SK-N-SH treated with all-trans-retinoic acid at 6 μM for 48 hours (cell line): Measurements from ENCODE around the gene PTPRG.

Source experiments
- ATAC-seq: fragments of 200-7000 bp; cut with Tn5 transposase; 3 replicates; pipeline ENCODE4 v1.9.1; 2020; ENCODE audit warnings: mild to moderate bottlenecking, moderate library complexity
- ARNTL ChIP-seq: fragments of 450-650 bp; formaldehyde crosslinking; IDR thresholded peaks from 2 replicates; pipeline ENCODE4 v1.5.0; 2020; ENCODE audit warnings: low read depth, mild to moderate bottlenecking, moderate library complexity, borderline replicate concordance
- BACH2 ChIP-seq: fragments of 250-450 bp; sonication (Bioruptor Pico); IDR thresholded peaks from 2 replicates; pipeline ENCODE4 v1.9.0; 2021; ENCODE audit warnings: mild to moderate bottlenecking, borderline replicate concordance
- CSDC2 ChIP-seq: fragments of 250-450 bp; sonication (Bioruptor Pico); IDR thresholded peaks from 2 replicates; pipeline ENCODE4 v1.5.0; 2020; ENCODE audit warnings: mild to moderate bottlenecking, moderate library complexity
- ESRRG ChIP-seq: fragments of 250-450 bp; sonication (Bioruptor Pico); IDR thresholded peaks from 2 replicates; pipeline ENCODE4 v1.6.1; 2021; ENCODE audit warnings: mild to moderate bottlenecking
- GLIS3 ChIP-seq: fragments of 250-450 bp; sonication (Bioruptor Pico); IDR thresholded peaks from 2 replicates; pipeline ENCODE4 v1.5.0; 2020; ENCODE audit warnings: mild to moderate bottlenecking, moderate library complexity
- OSR1 ChIP-seq: fragments of 250-450 bp; sonication (Bioruptor Pico); IDR thresholded peaks from 2 replicates; pipeline ENCODE4 v1.8.0; 2022; ENCODE audit warnings: moderate library complexity, mild to moderate bottlenecking, inconsistent platforms
- PPARA ChIP-seq: fragments of 250-450 bp; sonication (Bioruptor Pico); IDR thresholded peaks from 2 replicates; pipeline ENCODE4 v1.5.0; 2020; ENCODE audit warnings: mild to moderate bottlenecking, borderline replicate concordance
- RARB ChIP-seq: fragments of 250-450 bp; sonication (Bioruptor Pico); IDR thresholded peaks from 2 replicates; pipeline ENCODE4 v1.8.0; 2021; ENCODE audit warnings: mild to moderate bottlenecking, moderate library complexity
- SNAI2 ChIP-seq: fragments of 250-450 bp; sonication (Bioruptor Pico); IDR thresholded peaks from 2 replicates; pipeline ENCODE4 v1.5.0; 2020; ENCODE audit warnings: mild to moderate bottlenecking, moderate library complexity
- TCF4 ChIP-seq: fragments of 250-450 bp; sonication (Bioruptor Pico); IDR thresholded peaks from 2 replicates; pipeline ENCODE4 v1.8.0; 2021; ENCODE audit warnings: mild to moderate bottlenecking, moderate library complexity, borderline replicate concordance
- TOX ChIP-seq: fragments of 250-450 bp; sonication (Bioruptor Pico); IDR thresholded peaks from 2 replicates; pipeline ENCODE4 v1.8.0; 2021; ENCODE audit warnings: mild to moderate bottlenecking, moderate library complexity, borderline replicate concordance
- ZC3H10 ChIP-seq: fragments of 250-450 bp; sonication (Bioruptor Pico); IDR thresholded peaks from 2 replicates; pipeline ENCODE4 v1.5.1; 2021; ENCODE audit warnings: mild to moderate bottlenecking, moderate library complexity
- ZFP3 ChIP-seq: fragments of 250-450 bp; sonication (Bioruptor Pico); IDR thresholded peaks from 2 replicates; pipeline ENCODE4 v1.5.0; 2020; ENCODE audit warnings: mild to moderate bottlenecking, moderate library complexity
- ZFP30 ChIP-seq: fragments of 450-650 bp; formaldehyde crosslinking; IDR thresholded peaks from 2 replicates; pipeline ENCODE4 v1.5.0; 2022; ENCODE audit warnings: mild to moderate bottlenecking, moderate library complexity
- ZNF565 ChIP-seq: fragments of 450-650 bp; formaldehyde crosslinking; conservative IDR thresholded peaks from 2 replicates; pipeline ENCODE4 v1.5.0; 2020; ENCODE audit warnings: low read depth, mild to moderate bottlenecking, moderate library complexity
- ZNF70 ChIP-seq: fragments of 450-650 bp; formaldehyde crosslinking; IDR thresholded peaks from 2 replicates; pipeline ENCODE4 v1.5.0; 2020; ENCODE audit warnings: mild to moderate bottlenecking, moderate library complexity
- TF ChIP-seq, protein P1 (sequence below): fragments of 250-450 bp; sonication (Bioruptor Pico); IDR thresholded peaks from 2 replicates; pipeline ENCODE4 v1.5.1; 2021; ENCODE audit warnings: mild to moderate bottlenecking, moderate library complexity
- TF ChIP-seq, protein P2 (sequence below): fragments of 250-450 bp; sonication (Bioruptor Pico); IDR thresholded peaks from 2 replicates; pipeline ENCODE4 v1.8.0; 2021; ENCODE audit warnings: low read depth, mild to moderate bottlenecking, moderate library complexity, borderline replicate concordance
- TF ChIP-seq, protein P3 (sequence below): fragments of 250-450 bp; sonication (Bioruptor Pico); IDR thresholded peaks from 2 replicates; pipeline ENCODE4 v1.5.0; 2020; ENCODE audit warnings: mild to moderate bottlenecking, moderate library complexity
- TF ChIP-seq, protein P4 (sequence below): fragments of 250-450 bp; sonication (Bioruptor Pico); IDR thresholded peaks from 2 replicates; pipeline ENCODE4 v1.8.0; 2020; ENCODE audit warnings: mild to moderate bottlenecking, moderate library complexity, borderline replicate concordance

PTPRG gene

DNA sequence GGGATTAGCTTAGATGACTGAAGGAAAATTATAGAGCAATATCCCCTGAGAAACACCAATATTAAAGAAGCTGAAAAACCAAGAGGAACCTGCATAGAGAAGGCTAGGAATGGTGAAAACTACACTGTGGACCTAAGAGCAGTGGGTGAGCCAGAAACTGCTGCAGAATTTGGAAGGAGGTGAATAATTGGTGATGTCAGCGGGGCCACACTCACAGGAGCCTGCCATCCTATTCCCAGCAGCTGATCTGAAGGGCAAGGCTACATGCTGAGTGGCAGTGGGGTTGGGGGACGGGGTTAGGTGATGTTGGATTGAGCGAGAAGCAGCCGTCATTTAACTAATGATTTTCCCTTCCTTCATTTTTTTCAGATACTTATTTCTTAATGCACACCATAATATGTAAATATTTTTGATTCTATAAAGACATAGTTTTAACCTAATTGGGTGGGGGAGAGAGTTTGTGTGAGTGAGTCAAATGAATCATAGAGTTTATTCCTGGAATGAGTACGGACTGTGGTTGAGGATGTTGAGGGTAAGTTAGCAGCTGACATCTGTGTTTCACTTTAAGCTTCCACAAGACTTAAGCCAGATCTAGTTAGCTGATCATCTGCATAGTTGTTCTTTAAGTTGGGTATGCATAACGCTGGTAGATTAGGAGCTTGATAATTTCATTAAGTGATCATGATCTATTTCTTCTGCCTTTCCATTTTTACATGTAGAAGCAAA lies 222.8 kb downstream of the PTPRG start:
- TF ChIP-seq, protein P1, sequence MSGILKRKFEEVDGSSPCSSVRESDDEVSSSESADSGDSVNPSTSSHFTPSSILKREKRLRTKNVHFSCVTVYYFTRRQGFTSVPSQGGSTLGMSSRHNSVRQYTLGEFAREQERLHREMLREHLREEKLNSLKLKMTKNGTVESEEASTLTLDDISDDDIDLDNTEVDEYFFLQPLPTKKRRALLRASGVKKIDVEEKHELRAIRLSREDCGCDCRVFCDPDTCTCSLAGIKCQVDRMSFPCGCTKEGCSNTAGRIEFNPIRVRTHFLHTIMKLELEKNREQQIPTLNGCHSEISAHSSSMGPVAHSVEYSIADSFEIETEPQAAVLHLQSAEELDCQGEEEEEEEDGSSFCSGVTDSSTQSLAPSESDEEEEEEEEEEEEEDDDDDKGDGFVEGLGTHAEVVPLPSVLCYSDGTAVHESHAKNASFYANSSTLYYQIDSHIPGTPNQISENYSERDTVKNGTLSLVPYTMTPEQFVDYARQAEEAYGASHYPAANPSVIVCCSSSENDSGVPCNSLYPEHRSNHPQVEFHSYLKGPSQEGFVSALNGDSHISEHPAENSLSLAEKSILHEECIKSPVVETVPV = no peak
- TF ChIP-seq ZNF70 (CRISPR knock-in tag) = no peak

DNA sequence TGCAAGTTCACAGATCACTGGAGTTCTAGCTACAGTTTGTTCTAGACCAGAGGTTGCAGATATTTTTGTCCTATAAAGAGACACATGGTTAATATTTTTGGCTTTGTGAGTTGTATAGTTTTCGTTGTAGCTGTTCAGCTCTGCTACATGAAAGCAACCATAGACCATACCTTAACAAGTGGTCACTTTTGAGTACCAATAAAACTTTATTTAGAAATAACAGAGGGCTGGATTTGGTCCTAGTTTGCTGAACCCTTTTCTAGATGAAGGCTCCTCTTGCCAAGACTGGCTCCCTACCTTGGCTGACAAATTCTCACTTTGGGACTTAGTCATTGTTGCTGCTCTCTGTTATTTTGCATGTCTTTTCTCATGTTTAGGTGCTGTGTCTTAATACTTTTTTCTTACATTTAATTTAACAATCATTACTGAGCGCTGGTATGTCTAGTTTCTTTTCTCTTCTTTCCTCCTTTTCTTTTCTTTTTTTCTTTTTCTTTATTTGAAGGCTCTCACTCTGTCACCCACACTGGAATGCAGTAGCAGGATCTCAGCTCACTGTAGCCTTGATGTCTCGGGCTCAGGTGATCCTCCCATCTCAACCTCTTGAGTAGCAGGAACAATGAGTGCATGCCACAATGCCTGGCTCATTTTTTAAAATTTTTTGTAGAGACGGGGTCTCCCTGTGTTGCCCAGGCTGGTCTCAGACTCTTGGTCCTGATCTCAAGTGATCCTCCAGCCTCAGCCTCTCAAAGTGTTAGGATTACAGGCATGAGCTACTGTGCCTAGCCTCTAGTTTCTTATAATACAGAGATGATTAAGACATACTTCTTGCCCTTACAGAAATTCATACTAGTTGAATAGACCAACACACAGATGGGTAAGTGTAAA lies 227.5 kb downstream of the PTPRG start:
- ATAC-seq = no peak
- TF ChIP-seq OSR1 (no peak), ZFP3 (CRISPR knock-in tag) (no peak), ZNF70 (CRISPR knock-in tag) (no peak), PPARA (CRISPR knock-in tag) (no peak), ZNF565 (no peak), ZFP30 (CRISPR knock-in tag) (no peak), GLIS3 (CRISPR knock-in tag) (no peak), SNAI2 (no peak), TOX (CRISPR knock-in tag) (no peak), ARNTL (no peak)
- TF ChIP-seq, protein P2, sequence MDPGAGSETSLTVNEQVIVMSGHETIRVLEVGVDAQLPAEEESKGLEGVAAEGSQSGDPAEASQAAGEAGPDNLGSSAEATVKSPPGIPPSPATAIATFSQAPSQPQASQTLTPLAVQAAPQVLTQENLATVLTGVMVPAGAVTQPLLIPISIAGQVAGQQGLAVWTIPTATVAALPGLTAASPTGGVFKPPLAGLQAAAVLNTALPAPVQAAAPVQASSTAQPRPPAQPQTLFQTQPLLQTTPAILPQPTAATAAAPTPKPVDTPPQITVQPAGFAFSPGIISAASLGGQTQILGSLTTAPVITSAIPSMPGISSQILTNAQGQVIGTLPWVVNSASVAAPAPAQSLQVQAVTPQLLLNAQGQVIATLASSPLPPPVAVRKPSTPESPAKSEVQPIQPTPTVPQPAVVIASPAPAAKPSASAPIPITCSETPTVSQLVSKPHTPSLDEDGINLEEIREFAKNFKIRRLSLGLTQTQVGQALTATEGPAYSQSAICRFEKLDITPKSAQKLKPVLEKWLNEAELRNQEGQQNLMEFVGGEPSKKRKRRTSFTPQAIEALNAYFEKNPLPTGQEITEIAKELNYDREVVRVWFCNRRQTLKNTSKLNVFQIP = no peak
- TF ChIP-seq, protein P1 = no peak

More for the DNA sequence above, 222.8 kb downstream of the PTPRG start:
- ATAC-seq = peak; percentile 81

- no peak for TF ChIP-seq ZNF70 (CRISPR knock-in tag)
- no peak for TF ChIP-seq ARNTL
- no peak for TF ChIP-seq PPARA (CRISPR knock-in tag)
- TF ChIP-seq RARB = no peak
- TF ChIP-seq, protein P3, sequence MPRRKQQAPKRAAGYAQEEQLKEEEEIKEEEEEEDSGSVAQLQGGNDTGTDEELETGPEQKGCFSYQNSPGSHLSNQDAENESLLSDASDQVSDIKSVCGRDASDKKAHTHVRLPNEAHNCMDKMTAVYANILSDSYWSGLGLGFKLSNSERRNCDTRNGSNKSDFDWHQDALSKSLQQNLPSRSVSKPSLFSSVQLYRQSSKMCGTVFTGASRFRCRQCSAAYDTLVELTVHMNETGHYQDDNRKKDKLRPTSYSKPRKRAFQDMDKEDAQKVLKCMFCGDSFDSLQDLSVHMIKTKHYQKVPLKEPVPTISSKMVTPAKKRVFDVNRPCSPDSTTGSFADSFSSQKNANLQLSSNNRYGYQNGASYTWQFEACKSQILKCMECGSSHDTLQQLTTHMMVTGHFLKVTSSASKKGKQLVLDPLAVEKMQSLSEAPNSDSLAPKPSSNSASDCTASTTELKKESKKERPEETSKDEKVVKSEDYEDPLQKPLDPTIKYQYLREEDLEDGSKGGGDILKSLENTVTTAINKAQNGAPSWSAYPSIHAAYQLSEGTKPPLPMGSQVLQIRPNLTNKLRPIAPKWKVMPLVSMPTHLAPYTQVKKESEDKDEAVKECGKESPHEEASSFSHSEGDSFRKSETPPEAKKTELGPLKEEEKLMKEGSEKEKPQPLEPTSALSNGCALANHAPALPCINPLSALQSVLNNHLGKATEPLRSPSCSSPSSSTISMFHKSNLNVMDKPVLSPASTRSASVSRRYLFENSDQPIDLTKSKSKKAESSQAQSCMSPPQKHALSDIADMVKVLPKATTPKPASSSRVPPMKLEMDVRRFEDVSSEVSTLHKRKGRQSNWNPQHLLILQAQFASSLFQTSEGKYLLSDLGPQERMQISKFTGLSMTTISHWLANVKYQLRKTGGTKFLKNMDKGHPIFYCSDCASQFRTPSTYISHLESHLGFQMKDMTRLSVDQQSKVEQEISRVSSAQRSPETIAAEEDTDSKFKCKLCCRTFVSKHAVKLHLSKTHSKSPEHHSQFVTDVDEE (CRISPR knock-in tag) = no peak
- no peak for TF ChIP-seq CSDC2 (CRISPR knock-in tag)
- TF ChIP-seq, protein P1 = no peak
- TF ChIP-seq ESRRG (CRISPR knock-in tag) = no peak
- TF ChIP-seq, protein P2 = no peak
- no peak for TF ChIP-seq TCF4 (CRISPR knock-in tag)
- no peak for TF ChIP-seq SNAI2
- no peak for TF ChIP-seq ZNF565
- TF ChIP-seq, protein P4, sequence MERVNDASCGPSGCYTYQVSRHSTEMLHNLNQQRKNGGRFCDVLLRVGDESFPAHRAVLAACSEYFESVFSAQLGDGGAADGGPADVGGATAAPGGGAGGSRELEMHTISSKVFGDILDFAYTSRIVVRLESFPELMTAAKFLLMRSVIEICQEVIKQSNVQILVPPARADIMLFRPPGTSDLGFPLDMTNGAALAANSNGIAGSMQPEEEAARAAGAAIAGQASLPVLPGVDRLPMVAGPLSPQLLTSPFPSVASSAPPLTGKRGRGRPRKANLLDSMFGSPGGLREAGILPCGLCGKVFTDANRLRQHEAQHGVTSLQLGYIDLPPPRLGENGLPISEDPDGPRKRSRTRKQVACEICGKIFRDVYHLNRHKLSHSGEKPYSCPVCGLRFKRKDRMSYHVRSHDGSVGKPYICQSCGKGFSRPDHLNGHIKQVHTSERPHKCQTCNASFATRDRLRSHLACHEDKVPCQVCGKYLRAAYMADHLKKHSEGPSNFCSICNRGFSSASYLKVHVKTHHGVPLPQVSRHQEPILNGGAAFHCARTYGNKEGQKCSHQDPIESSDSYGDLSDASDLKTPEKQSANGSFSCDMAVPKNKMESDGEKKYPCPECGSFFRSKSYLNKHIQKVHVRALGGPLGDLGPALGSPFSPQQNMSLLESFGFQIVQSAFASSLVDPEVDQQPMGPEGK (CRISPR knock-in tag) = no peak
- no peak for TF ChIP-seq BACH2 (CRISPR knock-in tag)
- TF ChIP-seq ZC3H10 (CRISPR knock-in tag) = no peak
- TF ChIP-seq ZFP30 (CRISPR knock-in tag) = no peak
- no peak for ATAC-seq
Observed at GRCh38 chr3:61789861-61790260, 228.5 kb downstream of the PTPRG start.
